IMR-90 (cell line): Measurements from ENCODE around the gene CPN2. TPM values are rescaled to one million over a fixed set of nuclear protein-coding genes. Genes with fewer than 3 reads are reported as not detected.

ENCODE experiments used
- ATAC-seq: fragments of 200-7000 bp; cut with Tn5 transposase; 2 replicates; pipeline ENCODE4 v1.9.1; 2020; ENCODE audit warnings: low read depth, mild to moderate bottlenecking, moderate library complexity
- BruUV-seq: library from RNA; stranded (reverse); fragments of 400-500 nt; replicated peaks from 2 replicates; lab custom pipeline; 2021; lab: Mats Ljungman, UMichigan
- CTCF ChIA-PET: fragments of 300-600 bp; formaldehyde crosslinking; extraction: SDS; loops from one replicate; lab custom pipeline; 2021; ENCODE audit warnings: antibody characterized with exemption; lab: Yijun Ruan, JAX
- POLR2A ChIA-PET: fragments of 300-600 bp; sonication (Branson Sonifier 250); formaldehyde crosslinking; loops from one replicate; lab custom pipeline; 2022; ENCODE audit warnings: antibody characterized with exemption; ENCODE audit not compliant: unreplicated experiment; lab: Charles Lee
- DNase-seq: peaks from one replicate; pipeline ENCODE4 v3.0.0; 2013
- H2AFZ ChIP-seq: replicated peaks from 2 replicates; pipeline ENCODE3; 2013; ENCODE audit warnings: low read length, mild to moderate bottlenecking; ENCODE audit not compliant: poor library complexity
- H2AK5ac ChIP-seq: 2 replicates; pipeline ENCODE4 v1.6.1; 2013; ENCODE audit warnings: low read depth, low read length, inconsistent platforms
- H2AK9ac ChIP-seq: replicated peaks from 2 replicates; pipeline ENCODE3; 2013; ENCODE audit warnings: mild to moderate bottlenecking, low read depth, low read length, moderate library complexity; ENCODE audit not compliant: poor library complexity
- H2BK120ac ChIP-seq: 2 replicates; pipeline ENCODE4 v1.6.1; 2013; ENCODE audit warnings: low read depth, low read length, inconsistent platforms
- H2BK15ac ChIP-seq: 3 replicates; pipeline ENCODE4 v1.6.1; 2013; ENCODE audit warnings: low read depth, low read length, inconsistent platforms
- H2BK20ac ChIP-seq: 2 replicates; pipeline ENCODE4 v1.6.1; 2013; ENCODE audit warnings: low read depth, mild to moderate bottlenecking, inconsistent platforms, low read length, moderate library complexity
- H2BK5ac ChIP-seq: 2 replicates; pipeline ENCODE4 v1.6.1; 2013; ENCODE audit warnings: mild to moderate bottlenecking, low read depth, low read length, inconsistent platforms; ENCODE audit not compliant: poor library complexity, severe bottlenecking
- H3K14ac ChIP-seq: replicated peaks from 2 replicates; pipeline ENCODE4 v1.6.1; 2013; ENCODE audit warnings: low read depth, low read length, inconsistent platforms
- H3K18ac ChIP-seq: 2 replicates; pipeline ENCODE4 v1.6.1; 2013; ENCODE audit warnings: low read depth, low read length, control low read depth
- H3K23ac ChIP-seq: 2 replicates; pipeline ENCODE4 v1.6.1; 2013; ENCODE audit warnings: low read depth, low read length, inconsistent platforms
- H3K27ac ChIP-seq: 2 replicates; pipeline ENCODE4 v1.5.1; 2013; ENCODE audit warnings: mild to moderate bottlenecking, control low read depth, low read length; ENCODE audit not compliant: insufficient read depth
- H3K27me3 ChIP-seq: 2 replicates; pipeline ENCODE4 v1.6.1; 2013; ENCODE audit warnings: low read length; ENCODE audit not compliant: control insufficient read depth, insufficient read depth
- H3K36me3 ChIP-seq: 2 replicates; pipeline ENCODE4 v1.6.1; 2013; ENCODE audit warnings: low read length, mixed read lengths; ENCODE audit not compliant: control insufficient read depth, insufficient read depth
- H3K4ac ChIP-seq: 2 replicates; pipeline ENCODE4 v1.6.1; 2013; ENCODE audit warnings: low read depth, low read length, inconsistent platforms
- H3K4me1 ChIP-seq: 2 replicates; pipeline ENCODE4 v1.6.1; 2013; ENCODE audit warnings: low read length, mixed read lengths; ENCODE audit not compliant: control insufficient read depth, insufficient read depth
- H3K4me2 ChIP-seq: 2 replicates; pipeline ENCODE4 v1.6.1; 2013; ENCODE audit warnings: low read depth, mild to moderate bottlenecking, control low read depth, low read length, moderate library complexity
- H3K4me3 ChIP-seq: 2 replicates; pipeline ENCODE4 v1.5.1; 2013; ENCODE audit warnings: low read depth, mild to moderate bottlenecking, control low read depth, low read length, moderate library complexity; ENCODE audit not compliant: insufficient read depth
- H3K56ac ChIP-seq: 2 replicates; pipeline ENCODE4 v1.6.1; 2013; ENCODE audit warnings: low read length, inconsistent platforms; ENCODE audit not compliant: insufficient read depth; ENCODE audit errors: extremely low read depth
- H3K79me1 ChIP-seq, 2 experiments: 2 replicates each; pipeline ENCODE4 v1.6.1; 2013; ENCODE audit warnings: low read length in 2 of 2, inconsistent platforms in 1 of 2, low read depth in 1 of 2
- H3K9ac ChIP-seq: 2 replicates; pipeline ENCODE4 v1.6.1; 2013; ENCODE audit warnings: low read depth, low read length, control low read depth
- H3K9me1 ChIP-seq: 2 replicates; pipeline ENCODE4 v1.6.1; 2013; ENCODE audit warnings: low read length, inconsistent platforms; ENCODE audit not compliant: insufficient read depth
- H3K9me3 ChIP-seq: 2 replicates; pipeline ENCODE4 v1.6.1; 2013; ENCODE audit warnings: low read length; ENCODE audit not compliant: control insufficient read depth, insufficient read depth
- H4K20me1 ChIP-seq: 2 replicates; pipeline ENCODE4 v1.6.1; 2013; ENCODE audit warnings: low read length, inconsistent platforms; ENCODE audit not compliant: insufficient read depth
- H4K5ac ChIP-seq: 2 replicates; pipeline ENCODE4 v1.6.1; 2013; ENCODE audit warnings: mild to moderate bottlenecking, low read depth, low read length, control low read depth
- H4K8ac ChIP-seq, 2 experiments: 2 replicates each; pipeline ENCODE4 v1.6.1; 2013; ENCODE audit warnings: low read depth in 2 of 2, low read length in 2 of 2, control low read depth in 1 of 2, inconsistent platforms in 1 of 2
- H4K91ac ChIP-seq: 2 replicates; pipeline ENCODE4 v1.6.1; 2013; ENCODE audit warnings: low read depth, low read length, inconsistent platforms; ENCODE audit not compliant: insufficient read depth
- BHLHE40 ChIP-seq: fragments of 150-350 bp; IDR thresholded peaks from 2 replicates; pipeline ENCODE4 v1.6.1; 2016; ENCODE audit warnings: mild to moderate bottlenecking, low read depth, low read length
- CEBPB ChIP-seq: IDR thresholded peaks from 2 replicates; pipeline ENCODE4 v1.6.1; 2012; ENCODE audit warnings: low read depth, low read length, improper control_type of control experiment
- CHD1 ChIP-seq: IDR thresholded peaks from 2 replicates; pipeline ENCODE4 v1.6.1; 2012; ENCODE audit warnings: low read depth, low read length, improper control_type of control experiment
- CTCF ChIP-seq: conservative IDR thresholded peaks from 2 replicates; pipeline ENCODE4 v1.5.1; 2012; ENCODE audit warnings: mild to moderate bottlenecking, low read depth, low read length, improper control_type of control experiment
- FOS ChIP-seq: fragments of 150-350 bp; IDR thresholded peaks from 2 replicates; pipeline ENCODE4 v1.6.1; 2016; ENCODE audit warnings: low read depth, low read length
- MAFK ChIP-seq: IDR thresholded peaks from 2 replicates; pipeline ENCODE4 v1.6.1; 2012; ENCODE audit warnings: low read depth, low read length, improper control_type of control experiment
- MAZ ChIP-seq: IDR thresholded peaks from 2 replicates; pipeline ENCODE4 v1.6.1; 2012; ENCODE audit warnings: low read depth, mild to moderate bottlenecking, low read length, improper control_type of control experiment, moderate library complexity, borderline replicate concordance
- MXI1 ChIP-seq: IDR thresholded peaks from 2 replicates; pipeline ENCODE4 v1.6.1; 2012; ENCODE audit warnings: low read depth, mild to moderate bottlenecking, low read length, moderate library complexity, borderline replicate concordance
- NFE2L2 ChIP-seq: fragments of 150-350 bp; IDR thresholded peaks from 2 replicates; pipeline ENCODE4 v1.6.1; 2016; ENCODE audit warnings: low read depth, mild to moderate bottlenecking, low read length
- POLR2A ChIP-seq: IDR thresholded peaks from 2 replicates; pipeline ENCODE4 v1.6.1; 2012; ENCODE audit warnings: mild to moderate bottlenecking, low read depth, low read length
- RAD21 ChIP-seq: IDR thresholded peaks from 2 replicates; pipeline ENCODE4 v1.6.1; 2012; ENCODE audit warnings: low read length, improper control_type of control experiment
- RCOR1 ChIP-seq: IDR thresholded peaks from 2 replicates; pipeline ENCODE4 v1.6.1; 2012; ENCODE audit warnings: mild to moderate bottlenecking, low read length, improper control_type of control experiment; ENCODE audit not compliant: insufficient replicate concordance
- RFX5 ChIP-seq: IDR thresholded peaks from 2 replicates; pipeline ENCODE4 v1.8.0; 2012; ENCODE audit warnings: low read depth, mild to moderate bottlenecking, low read length, moderate library complexity
- SMC3 ChIP-seq: fragments of 150-350 bp; IDR thresholded peaks from 2 replicates; pipeline ENCODE4 v1.6.1; 2016; ENCODE audit warnings: low read depth, mild to moderate bottlenecking, antibody characterized with exemption, low read length, moderate library complexity
- USF2 ChIP-seq: fragments of 150-350 bp; IDR thresholded peaks from 2 replicates; pipeline ENCODE4 v1.6.1; 2017; ENCODE audit warnings: mild to moderate bottlenecking, antibody characterized with exemption, low read length, low read depth
- WGBS, 2 experiments: methylation state at CpG; one replicate each; pipeline versions ENCODE4 v1.1.5 to v1.1.7; 2013; ENCODE audit warnings: missing lambda C conversion rate in 2 of 2; ENCODE audit not compliant: insufficient read length in 1 of 2; ENCODE audit errors: extremely low coverage in 2 of 2; 5-methylcytosine and 5-hydroxymethylcytosine counted together
- dilution Hi-C: fragments of 300-500 bp; cut with HindIII; formaldehyde crosslinking; loops from one replicate; pipeline ENCODE4 v1.14.3; 2018; ENCODE audit warnings: low sequenced_read_pairs; ENCODE audit not compliant: unreplicated experiment
- in situ Hi-C: fragments of 300-500 bp; cut with MboI; formaldehyde crosslinking; loops from 3 replicates; pipeline ENCODE4 v1.14.3; 2019; ENCODE audit warnings: low sequenced_read_pairs, inconsistent platforms, mixed read lengths
- intact Hi-C: fragments of 100-400 bp; cut with micrococcal nuclease; formaldehyde crosslinking; loops from 2 replicates; pipeline ENCODE4 v1.10.0; 2022
- polyA plus RNA-seq, 3 experiments: library from polyadenylated mRNA; depleted of rRNA; stranded (reverse); fragments of >200 nt; gene quantifications; 2 replicates each; pipeline ENCODE4 v1.2.3, GENCODE V29; 2012; ENCODE audit warnings: low replicate concordance in 1 of 3
- total RNA-seq: library from RNA; depleted of rRNA; stranded (reverse); fragments of >200 nt; gene quantifications from 2 replicates; pipeline ENCODE4 v1.2.3, GENCODE V29; 2012
- TF ChIP-seq, protein P1 (sequence below): fragments of 150-350 bp; IDR thresholded peaks from 2 replicates; pipeline ENCODE4 v1.6.1; 2016; ENCODE audit warnings: low read depth, mild to moderate bottlenecking, low read length, moderate library complexity, borderline replicate concordance

CPN2 gene
- total and polyA plus RNA-seq, 2 of the 4 experiments (the other 2 are of a cell fraction) = 0.07 TPM; not detected in 1

DNA sequence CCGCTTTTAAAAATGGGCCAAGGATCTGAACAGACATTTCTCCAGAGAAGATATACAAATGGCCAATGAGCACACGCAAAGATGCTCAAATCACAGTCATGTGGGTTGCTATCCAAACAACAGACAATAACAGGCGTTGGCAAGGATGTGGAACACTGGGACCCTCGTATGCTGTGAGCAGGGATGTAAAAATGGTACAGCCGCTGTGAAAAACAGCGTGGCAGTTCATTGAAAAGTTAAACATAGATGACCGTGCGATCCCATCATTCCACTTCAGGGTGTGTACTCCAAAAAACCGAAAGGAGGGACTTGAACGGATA, 25.1 kb upstream of the CPN2 start:
- Histone ChIP-seq H3K4ac (no peak overlapping the region), H3K56ac (0 out of 2 replicates have a peak overlapping the region, but pooled peaks have one; percentile 17), H3K79me1 (no peaks in the 10 kb centered on the region), H2AK9ac (no peak overlapping the region), H3K4me1 (no peaks in the 10 kb centered on the region), H3K23ac (no peak overlapping the region), H2BK120ac (no peak overlapping the region), H3K9ac (no peak overlapping the region), H3K9me1 (0 out of 2 replicates have a peak, but pooled peaks cover 3% of the 10 kb centered on the region), H4K20me1 (no peaks in the 10 kb centered on the region), H3K36me3 (no peaks in the 10 kb centered on the region), H2BK5ac (no peak overlapping the region), H2AFZ (peak overlapping the region; percentile 51), H3K14ac (no peak overlapping the region), H3K27ac (no peak overlapping the region), H3K4me2 (no peak overlapping the region), H3K18ac (no peak overlapping the region), H3K9me3 (no peaks in the 10 kb centered on the region), H2AK5ac (no peak overlapping the region), H4K5ac (no peak overlapping the region), H2BK15ac (no peak overlapping the region), H3K27me3 (peaks cover 18% of the 10 kb centered on the region), H3K4me3 (no peak overlapping the region), H4K8ac (no peak overlapping the region), H2BK20ac (no peak overlapping the region), H4K91ac (no peak overlapping the region)
- TF ChIP-seq SMC3 (no peak), RCOR1 (no peak), USF2 (no peak), CTCF (no peak), RFX5 (no peak), NFE2L2 (no peak), RAD21 (no peak), POLR2A (no peak), CEBPB (no peak), MAFK (no peak), BHLHE40 (no peak), MAZ (no peak), FOS (no peak), CHD1 (no peak), MXI1 (no peak)
- TF ChIP-seq, protein P1, sequence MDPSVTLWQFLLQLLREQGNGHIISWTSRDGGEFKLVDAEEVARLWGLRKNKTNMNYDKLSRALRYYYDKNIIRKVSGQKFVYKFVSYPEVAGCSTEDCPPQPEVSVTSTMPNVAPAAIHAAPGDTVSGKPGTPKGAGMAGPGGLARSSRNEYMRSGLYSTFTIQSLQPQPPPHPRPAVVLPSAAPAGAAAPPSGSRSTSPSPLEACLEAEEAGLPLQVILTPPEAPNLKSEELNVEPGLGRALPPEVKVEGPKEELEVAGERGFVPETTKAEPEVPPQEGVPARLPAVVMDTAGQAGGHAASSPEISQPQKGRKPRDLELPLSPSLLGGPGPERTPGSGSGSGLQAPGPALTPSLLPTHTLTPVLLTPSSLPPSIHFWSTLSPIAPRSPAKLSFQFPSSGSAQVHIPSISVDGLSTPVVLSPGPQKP = no peak
- CTCF ChIA-PET = no interaction called here
- no peak for DNase-seq
- dilution Hi-C loops (no loop called here), intact Hi-C loops (no loop called here), in situ Hi-C loops (no loop called here)
- 93% methylated on average over 8 of the region's 10 CpGs; no CpG with 5 or more reads in 1 of the 2 experiments for WGBS, 2 experiments
- ATAC-seq = no peak
- no TSS peak for BruUV-seq
- POLR2A ChIA-PET = no interaction called here
